NCI-H774 (cell line): ENCODE results near the gene MYBPH.

Experiments used
- DNase-seq: peaks from one replicate; lab custom pipeline; 2025; lab: John Stamatoyannopoulos, UW

The MYBPH gene

DNA sequence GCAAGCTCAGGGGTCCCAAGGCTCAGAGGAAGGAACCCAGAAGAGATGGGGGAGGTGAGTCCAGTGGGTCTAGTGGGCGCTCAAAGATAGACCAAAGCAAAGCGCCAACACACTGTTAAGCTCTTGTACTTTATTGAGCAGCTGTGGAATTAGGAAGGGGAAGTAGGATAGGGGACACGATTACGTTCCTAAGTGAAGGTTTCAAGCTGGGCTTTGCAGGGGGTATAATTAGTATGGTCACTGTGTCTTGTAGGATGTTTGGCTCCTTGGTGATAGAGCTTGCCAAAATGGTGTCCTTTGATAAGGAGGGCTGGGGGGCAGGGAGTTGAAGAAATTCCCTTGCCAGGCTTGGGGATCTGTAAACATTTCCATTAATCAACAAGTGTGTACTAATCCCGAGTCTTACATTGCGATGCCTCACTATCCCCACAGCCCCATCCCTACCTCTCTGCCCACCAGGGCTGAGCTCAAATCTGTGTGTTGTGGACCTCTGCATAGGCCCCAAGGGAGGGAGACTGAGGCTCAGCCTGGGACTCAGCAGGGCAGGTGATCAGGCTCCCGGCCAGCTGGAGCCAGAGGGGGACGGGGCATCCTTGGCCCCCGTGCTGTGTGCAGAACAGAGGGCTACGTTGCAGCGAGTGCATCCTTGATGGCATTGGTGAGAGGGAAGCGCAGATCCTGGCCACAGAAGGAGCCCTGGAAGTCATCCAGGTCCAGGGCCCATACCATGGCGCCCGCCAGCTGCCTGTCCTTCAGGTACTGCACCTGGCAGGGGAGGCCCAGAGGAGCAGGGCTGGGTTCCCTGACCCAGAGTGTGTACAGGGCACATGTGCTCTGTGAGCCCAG is 3.4 kb upstream of the MYBPH start:
- DNase-seq = no peak

DNA sequence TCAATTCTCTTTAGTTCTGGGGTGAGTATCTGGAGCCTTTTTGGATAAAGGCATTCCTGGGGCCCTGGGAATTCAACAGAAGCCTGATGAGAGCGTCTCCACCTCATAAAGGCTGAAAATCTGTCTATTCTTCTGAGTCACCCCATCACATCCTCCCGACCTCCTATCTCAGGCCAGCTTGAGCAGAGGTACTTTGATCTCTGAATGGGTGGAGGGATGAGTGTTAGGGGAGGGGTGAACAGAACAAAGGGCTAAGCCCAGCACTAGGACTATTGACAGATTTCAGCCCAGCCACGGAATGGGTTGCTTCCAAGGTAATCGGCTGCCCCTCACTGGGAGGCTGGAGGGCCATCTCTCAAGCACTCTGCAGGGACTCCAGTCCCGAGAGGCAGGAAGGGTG is 2.5 kb upstream of the MYBPH start:
- DNase-seq = no peak

DNA sequence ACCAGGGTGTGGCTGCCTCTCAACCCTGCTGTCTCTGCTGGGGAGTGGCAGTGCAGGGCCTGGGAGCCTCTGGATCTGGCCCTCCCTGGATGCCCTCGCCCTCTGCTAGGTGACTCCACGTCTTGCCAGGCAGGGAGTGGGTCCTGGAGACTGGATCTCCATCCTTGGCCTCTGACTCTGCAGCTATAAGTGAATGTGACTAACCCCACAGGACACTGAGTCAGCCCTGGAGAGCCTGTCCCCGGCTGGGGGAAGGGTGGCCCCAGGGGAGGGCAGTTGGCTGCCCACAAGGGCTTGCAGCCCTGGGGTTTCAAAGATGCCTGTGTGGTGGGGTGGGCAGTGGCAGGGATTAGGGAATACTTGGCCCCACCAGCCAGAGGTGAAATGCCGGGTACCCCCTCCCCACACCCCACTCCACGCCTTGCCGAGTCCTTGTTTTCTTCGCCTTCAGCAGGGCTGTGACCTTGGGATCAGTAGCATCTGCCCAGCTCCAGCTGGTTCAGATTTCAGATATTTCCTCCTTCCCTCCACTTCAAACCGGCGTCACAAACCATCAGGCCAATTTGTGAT is 1.9 kb upstream of the MYBPH start:
- DNase-seq = no peak

DNA sequence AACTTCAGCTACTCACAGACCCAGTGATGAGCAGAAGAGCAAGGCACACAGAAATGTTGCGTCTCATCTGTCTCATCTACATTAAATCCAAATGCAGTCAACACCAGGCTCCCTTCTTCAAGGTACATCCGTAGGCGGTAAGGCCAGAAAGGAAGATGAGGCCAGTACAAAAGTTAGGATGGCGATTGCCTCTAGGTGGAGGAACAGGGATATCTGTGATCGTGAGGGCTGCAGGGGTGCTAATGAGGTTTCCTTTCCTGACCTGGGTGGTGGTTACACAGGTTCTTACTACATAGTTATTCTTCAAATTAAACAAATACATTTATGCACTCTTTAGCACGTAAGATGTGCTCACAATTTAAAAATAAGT is 1.4 kb upstream of the MYBPH start:
- no peak for DNase-seq

DNA sequence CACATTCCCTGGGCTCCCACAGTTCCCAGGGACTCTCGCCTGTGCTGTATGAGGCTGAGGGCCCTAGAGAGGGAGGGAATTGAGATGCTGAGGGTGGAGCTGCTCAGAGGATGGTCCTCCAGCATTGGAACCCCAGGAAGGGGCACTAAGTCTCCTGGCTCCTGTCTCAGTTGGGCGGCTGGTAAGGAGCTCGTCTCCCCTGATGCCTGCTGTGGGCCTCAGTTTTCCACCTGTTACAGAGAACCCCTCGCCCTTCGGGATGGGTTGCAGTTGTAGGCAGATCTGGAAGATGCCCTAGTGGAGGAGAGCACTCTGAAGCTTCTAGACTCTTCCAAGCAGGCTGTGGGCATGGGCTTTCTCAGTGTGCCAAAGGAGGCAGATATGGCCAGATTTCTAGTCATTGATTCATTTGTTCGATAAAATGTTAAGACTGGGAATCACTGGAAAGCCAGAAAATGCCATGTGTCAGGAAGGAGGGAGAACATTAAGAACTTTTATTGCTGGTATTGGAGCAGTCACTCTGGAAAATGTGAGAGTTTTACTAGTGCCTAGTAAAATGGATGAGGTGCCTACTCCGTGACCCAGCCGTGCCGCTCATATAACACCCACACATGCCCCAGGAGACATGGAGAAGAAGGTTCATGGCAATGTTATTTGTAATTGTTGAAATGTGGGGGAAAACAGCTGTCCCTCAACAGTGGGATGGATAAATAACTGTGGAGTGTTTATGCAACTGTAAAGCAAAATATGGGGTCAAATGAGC is 828 bp upstream of the MYBPH start:
- DNase-seq = no peak

DNA sequence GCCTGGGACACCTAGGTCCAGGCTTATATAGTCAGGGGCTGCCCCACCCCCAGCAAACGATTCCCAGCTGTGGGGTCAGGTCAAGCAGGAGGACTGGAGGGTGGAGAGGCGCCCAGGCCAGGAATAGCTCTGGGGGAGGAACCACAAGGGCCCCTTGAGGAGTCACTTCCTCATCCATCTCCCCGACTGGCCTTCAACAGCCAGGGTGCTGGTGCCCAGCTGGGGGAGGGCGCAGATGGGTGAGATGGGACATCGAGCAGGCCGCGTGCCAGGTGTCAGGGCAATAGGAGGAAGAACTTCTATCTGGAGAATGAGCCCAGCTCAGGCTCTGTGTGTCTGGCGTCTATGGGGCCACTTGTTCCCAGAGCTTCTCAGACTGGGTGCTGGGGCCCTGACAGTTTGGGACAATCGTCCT is 208 bp upstream of the MYBPH start:
- no peak for DNase-seq

DNA sequence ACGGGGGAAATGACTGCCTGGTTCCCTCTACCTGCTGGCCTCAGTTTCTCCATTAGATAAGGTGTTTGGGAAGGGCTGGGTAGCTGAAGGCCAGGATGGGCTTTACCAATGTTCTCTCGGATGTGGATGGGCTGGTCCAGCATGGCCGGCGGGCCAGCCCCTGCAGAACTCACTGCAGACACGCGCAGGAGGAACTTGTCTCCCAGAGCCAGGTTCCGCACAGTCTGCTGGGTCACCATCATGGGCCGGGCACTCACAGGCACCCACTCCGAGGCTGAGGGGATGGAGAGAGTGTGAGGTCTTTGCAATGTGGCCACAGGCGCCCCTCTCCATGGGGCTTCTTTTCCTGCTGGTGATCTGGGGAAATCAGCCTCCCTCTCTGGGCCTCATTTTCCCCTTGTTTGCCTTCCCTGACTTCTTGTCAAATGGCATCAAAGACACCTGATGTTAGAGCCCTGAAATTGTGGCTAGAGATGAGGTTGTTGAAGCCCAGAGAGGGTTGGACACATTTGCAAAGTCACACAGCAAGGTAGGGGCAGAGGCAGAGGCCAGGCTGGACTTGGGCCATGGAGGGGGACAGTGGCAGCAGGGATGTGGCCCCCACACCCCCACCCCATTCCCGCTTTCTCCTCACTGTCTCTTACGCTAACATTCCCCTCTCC is 1.2 kb downstream of the MYBPH start:
- DNase-seq = no peak

DNA sequence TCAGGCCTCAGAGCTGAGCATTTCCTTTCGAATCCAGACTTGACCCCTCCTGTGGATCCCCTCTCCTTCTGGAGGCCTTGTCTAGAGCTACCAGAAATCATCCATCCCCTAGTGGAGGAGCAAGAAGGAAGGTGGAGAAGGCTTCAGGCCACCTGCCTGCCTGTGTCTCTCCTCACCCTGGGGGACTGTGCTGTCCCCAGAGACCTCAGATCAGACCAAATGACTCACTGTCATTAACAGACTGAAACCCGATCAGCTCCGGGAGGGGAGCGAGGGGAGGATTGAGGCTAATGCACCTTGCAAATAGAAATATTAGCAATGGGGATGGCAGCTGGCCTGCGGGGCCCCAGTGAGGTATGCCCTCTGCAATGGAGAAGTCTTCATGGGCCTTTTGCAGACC is 2.1 kb downstream of the MYBPH start:
- no peak for DNase-seq

DNA sequence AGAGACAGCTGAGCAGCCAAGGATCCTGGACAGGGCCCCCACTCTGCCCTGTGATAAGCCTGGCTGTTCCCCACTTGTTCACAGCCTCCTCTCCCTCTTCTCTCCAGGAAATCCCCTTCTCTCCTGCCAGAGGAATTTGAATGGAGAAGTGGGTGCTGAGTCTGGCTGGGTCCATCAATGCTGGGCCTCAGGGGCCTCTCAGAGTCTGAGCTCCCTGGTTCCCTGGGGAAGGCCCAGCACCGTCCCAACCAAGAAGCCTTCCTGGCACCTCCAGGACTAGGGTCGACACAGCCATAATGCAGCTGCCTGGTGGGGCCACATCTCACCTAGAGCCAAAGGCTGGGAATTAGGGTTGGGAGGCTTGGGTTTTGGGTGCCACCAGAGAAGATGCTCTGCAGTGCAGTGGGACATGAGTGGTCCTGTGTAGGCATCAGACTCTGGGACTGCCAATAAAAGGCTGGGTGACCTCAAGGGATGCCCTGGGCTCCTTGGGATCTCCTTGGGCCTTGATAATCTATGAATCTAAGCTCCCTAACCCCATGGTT is 2.5 kb downstream of the MYBPH start:
- no peak for DNase-seq

DNA sequence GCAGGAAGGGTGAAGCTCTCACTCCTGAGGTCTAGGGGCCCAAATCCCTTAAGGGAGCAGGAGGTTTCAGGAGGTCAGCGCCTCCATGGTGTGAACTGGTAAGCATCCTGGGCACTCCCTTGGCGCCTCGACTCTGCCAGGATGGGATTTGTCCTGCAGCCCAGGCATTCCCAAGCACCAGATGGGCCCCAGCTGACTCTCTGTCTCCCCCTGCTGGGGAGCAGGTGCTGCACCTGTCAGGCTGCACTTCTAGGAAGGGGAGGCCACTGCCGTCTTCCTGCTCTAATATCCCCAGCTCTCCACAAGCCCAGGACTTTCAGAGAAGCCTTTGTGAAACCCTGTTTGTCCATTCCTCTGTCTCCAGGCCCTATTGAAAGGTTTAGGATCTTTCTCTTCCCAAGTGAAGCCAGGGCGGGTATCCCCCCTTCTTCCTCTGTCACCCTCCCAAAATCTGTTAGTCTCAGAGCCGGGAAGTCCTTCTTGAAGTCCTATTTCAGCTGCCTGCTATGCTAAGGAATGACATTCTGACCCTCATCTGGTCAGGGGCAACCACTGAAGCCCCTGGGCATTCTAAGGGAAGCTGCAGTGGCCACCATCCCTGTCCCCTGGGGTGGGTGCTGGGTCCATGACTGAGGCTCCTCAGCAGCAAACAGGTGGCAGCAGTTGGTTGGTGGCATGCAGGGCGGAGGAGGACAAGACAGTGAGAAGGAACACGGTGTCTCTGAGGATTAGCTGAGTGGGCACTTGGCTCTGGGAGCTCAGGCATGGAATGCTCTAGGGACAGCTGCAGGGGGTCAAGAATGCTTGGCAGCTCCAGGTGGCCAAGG is 3.2 kb downstream of the MYBPH start:
- DNase-seq = no peak

DNA sequence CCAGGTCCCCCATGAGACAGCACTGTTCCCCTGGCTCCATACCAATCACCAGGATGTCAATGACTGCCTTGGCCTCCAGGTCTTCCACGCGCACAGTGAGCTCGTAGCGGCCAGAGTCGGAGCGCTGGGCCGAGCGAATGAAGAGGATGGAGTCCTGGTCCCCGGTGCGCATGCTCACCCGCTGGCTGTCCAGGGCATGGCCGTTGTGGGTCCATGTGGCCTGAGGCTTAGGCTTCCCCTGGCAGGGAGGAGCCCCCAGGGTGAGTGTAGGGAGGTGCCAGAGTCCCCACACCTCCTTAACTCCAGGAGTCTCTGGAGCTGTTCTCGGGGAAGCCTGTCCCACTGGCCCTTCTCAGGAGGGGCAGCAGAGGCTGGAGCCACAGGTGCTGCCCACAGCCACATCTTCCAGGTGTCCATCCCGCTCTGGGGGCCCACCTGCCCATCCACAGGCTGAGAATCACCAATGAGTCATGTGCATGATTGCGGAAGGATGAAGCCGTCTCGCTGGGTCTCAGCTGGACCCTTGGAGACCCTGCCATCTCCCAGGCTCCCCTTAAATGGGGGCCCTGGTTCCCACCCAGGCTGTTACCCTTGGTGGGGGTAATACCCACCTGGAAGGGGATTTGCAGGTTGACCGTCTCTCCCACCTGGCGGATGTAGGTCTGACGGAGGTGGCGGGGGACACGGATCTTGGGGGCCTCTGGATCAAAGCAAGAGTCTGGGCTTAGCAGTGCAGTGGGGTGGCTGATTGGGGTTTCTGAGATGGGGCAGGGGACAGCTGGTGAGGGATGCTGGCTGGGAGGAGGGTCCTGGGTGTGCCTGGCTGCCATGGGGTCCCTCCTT is 4.1 kb downstream of the MYBPH start:
- no peak for DNase-seq

DNA sequence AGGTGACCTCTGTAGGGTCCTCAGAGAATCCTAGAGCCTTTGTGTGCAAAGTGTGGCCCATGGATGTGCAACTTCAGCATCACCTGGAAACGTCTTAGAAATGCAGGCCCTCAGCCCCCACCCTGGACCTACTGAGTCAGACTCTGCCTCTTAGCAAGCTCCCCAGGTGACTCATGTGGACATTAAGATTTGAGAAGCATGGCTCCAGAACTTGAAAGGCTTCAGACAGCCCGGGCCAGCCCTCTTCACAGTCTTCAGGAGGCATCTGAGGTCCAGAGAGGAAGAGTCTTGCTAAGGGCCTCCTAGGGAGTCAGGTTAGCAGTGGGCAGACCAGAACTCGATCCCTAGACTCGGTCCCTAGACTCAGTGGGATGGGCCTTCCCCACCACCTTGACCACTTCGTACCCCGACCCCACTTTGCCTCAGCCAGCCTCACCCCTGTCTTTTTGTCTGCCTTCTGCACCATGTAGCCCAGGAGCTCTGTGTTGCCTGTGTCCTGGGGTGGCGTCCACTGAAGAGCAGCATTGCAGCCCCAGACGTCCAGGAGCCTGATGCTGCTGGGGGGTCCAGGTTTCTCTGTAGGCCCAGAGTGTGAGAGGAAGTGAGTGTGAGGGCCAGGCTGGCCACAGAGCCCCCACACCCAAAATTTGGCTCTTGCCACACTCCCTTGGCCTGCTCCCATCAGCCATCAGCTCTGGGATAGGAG is 4.8 kb downstream of the MYBPH start:
- no peak for DNase-seq

DNA sequence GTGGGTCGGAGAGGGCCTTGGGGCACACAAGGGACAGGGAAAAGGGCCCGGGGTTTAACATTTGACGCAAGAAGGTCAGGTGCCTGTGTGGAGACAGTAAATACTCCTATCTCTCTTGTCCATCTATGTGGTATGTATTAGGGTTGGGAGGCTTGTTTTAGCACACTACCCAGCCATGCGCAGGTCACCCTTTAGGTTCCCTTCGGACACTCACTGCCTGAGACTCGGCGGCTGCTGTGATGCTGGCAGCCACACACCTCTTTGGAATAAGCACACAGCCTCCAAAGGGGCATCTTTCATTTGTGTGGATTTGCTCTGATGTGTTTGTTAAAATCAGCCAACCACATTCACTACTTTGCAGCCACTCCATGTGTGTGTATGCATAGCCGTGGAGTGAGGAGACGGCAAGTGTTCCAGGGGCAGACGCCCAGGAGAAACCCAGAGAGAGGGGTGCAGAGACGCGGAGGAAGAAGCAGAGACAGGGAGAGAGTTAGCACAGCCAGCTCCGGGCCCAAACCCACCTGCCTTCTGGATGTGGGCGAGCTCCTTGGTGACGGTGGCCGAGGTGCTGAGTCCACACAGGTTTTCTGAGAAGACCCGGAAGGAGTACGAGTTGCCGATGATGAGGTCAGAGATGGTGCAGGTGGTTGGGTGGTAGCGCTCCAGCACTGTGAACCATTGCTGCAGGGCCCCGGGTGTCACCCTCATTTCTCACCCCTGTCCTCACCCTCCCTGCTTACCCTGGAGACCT is 5.7 kb downstream of the MYBPH start:
- DNase-seq = no peak

DNA sequence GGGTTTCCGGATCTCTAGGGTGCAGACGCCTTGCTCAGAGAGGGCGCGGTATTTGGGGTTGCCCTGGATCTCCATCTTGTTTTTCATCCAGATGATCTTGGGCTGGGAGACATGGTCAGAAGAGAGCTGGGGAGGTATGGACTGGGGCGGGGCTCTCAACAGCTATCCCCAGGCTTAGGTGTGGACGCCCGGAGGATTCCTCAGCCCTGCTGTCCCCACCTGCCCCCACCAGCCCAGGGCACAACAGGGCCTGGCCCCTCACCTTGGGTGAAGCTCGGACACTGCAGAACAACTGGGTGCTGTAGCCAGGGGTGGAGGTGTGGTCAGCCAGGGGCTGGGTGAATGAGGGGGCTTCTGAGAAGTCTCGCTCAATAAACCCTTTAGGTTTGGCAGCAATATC is 6.6 kb downstream of the MYBPH start:
- DNase-seq = no peak

DNA sequence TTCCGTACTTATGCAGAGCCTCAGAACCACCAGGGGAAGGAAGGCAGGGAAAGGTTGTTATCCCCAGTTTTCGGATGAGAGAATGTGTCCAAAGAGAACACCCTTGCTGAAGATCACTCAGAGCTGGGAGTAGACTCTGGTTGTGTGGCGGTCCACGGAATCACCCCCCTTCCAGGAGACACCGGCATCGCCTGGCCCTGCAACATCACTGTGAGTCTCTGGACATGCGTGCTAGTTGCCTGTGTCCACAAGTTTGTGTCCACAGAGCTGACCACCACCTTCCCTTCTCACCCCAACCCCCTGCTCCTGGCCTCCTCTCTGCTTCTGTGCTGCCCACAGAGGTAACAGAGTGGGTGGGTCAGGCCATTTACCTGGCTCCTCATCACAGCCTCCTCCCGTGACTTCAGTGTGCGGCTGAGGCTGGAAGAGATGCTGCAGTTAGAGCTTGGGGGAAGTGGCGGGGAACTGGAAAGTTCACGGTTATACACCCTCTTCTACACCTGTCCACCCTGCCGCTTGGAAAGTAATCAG is 7.3 kb downstream of the MYBPH start:
- DNase-seq = no peak

DNA sequence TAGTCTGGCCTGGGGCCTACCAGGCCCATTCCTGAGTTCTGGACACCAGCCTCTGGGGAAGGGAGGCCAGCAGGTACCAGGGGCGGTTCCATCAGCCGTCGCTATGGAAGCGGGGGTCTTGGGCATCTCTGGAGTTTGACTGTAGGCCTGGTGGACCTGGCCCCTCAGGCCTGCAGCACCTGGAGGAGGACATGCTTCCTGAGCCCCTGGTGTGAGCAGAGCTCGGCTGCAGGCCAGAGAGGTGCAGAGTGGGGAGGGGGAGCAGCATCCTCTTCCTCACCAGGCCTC is 7.8 kb downstream of the MYBPH start:
- no peak for DNase-seq

DNA sequence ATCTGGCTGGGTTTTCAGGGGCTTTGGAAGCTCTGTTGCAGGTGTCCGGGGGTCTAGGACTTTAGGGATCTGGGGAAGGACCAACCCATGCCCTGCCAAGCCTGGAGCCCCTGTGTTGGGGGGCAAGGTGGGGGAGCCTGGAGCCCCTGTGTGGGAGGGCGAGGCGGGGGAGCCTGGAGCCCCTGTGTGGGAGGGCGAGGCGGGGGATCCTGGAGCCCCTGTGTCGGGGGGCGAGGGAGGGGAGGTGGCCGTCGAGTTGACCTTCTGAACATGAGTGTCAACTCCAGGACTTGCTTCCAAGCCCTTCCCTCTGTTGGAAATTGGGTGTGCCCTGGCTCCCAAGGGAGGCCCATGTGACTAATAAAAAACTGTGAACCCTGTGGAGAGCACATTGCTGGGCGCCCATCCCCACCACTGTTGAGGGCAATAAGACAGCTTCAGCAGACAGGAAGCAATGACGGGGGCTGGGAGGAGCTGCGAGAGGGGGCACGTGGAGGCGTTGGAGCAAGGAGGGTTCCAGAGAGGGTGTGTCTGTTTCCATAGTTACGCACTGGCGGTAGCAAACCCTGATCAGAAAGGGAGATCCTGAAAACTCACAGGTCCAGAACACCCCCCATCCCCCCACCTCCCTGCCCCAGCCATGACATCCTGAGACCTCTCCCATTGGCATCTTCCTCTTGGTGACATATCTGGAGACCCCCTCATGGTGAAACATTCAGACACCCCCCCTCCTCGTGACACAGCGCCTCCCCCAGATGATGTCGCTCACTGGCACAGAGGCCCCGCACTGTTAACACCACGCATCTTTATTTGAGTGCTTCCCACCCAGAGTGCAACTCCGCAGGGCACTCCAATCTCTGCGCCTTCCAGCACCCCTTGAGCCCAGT is 8.4 kb downstream of the MYBPH start:
- DNase-seq = no peak
